Neural cell (in vitro differentiated cells): ENCODE data around the gene NATD1. TPM values are rescaled to one million over a fixed set of nuclear protein-coding genes. Genes with fewer than 3 reads are reported as not detected.

Experiments
- H2AFZ ChIP-seq: fragments of 200-600, 300-800 bp; sonication (generic), shearing (Covaris generic); 2 replicates; pipeline ENCODE4 v1.6.0; 2014; ENCODE audit warnings: low read depth, mild to moderate bottlenecking, antibody characterized with exemption, low read length, moderate library complexity
- H3F3A ChIP-seq: fragments of 200-600 bp; shearing (Covaris generic); 2 replicates; pipeline ENCODE4 v1.6.1; 2016; ENCODE audit warnings: mild to moderate bottlenecking, moderate library complexity, mixed read lengths, antibody characterized with exemption, low read length; ENCODE audit not compliant: insufficient read depth, poor library complexity, severe bottlenecking
- H3K27ac ChIP-seq: fragments of 200-600, 300-800 bp; sonication (generic), shearing (Covaris generic); 2 replicates; pipeline ENCODE4 v1.5.1; 2014; ENCODE audit warnings: mild to moderate bottlenecking, low read length, moderate library complexity
- H3K27me3 ChIP-seq: fragments of 300-800, 200-600 bp; sonication (generic), shearing (Covaris generic); 2 replicates; pipeline ENCODE4 v1.6.0; 2014; ENCODE audit warnings: mild to moderate bottlenecking, low read depth, low read length, moderate library complexity; ENCODE audit not compliant: insufficient read depth
- H3K36me3 ChIP-seq: fragments of 300-800, 200-600 bp; sonication (generic), shearing (Covaris generic); 2 replicates; pipeline ENCODE4 v1.5.1; 2014; ENCODE audit warnings: mild to moderate bottlenecking, antibody characterized with exemption, low read length, moderate library complexity; ENCODE audit not compliant: insufficient read depth
- H3K4me2 ChIP-seq: fragments of 300-800, 200-600 bp; sonication (generic), shearing (Covaris generic); 2 replicates; pipeline ENCODE4 v1.6.0; 2014; ENCODE audit warnings: mild to moderate bottlenecking, low read length
- H3K4me3 ChIP-seq: fragments of 300-800, 200-600 bp; sonication (generic), shearing (Covaris generic); 2 replicates; pipeline ENCODE4 v1.5.1; 2014; ENCODE audit warnings: mild to moderate bottlenecking, low read length, moderate library complexity
- H3K79me2 ChIP-seq: fragments of 200-600 bp; shearing (Covaris generic); replicated peaks from 2 replicates; pipeline ENCODE4 v1.6.0; 2014; ENCODE audit warnings: mild to moderate bottlenecking, low read length, moderate library complexity; ENCODE audit not compliant: insufficient read depth
- H3K9ac ChIP-seq: fragments of 300-800, 200-600 bp; sonication (generic), shearing (Covaris generic); 2 replicates; pipeline ENCODE4 v1.6.1; 2016; ENCODE audit warnings: mild to moderate bottlenecking, low read length, mixed read lengths
- H3K9me2 ChIP-seq: fragments of 200-600 bp; shearing (Covaris generic); 2 replicates; pipeline ENCODE4 v1.6.1; 2016; ENCODE audit warnings: mild to moderate bottlenecking, low read length, mixed read lengths; ENCODE audit not compliant: insufficient read depth
- H3K9me3 ChIP-seq: fragments of 200-600, 300-800 bp; sonication (generic), shearing (Covaris generic); 2 replicates; pipeline ENCODE4 v1.6.1; 2016; ENCODE audit warnings: mild to moderate bottlenecking, mixed run types, low read length, moderate library complexity, mixed read lengths
- H4K20me1 ChIP-seq: fragments of 200-600 bp; shearing (Covaris generic); 2 replicates; pipeline ENCODE4 v1.6.1; 2016; ENCODE audit warnings: mild to moderate bottlenecking, mixed run types; ENCODE audit not compliant: insufficient read depth
- EP300 ChIP-seq: fragments of 450-650 bp; conservative IDR thresholded peaks from 2 replicates; pipeline ENCODE4 v1.6.1; 2014; ENCODE audit warnings: antibody characterized with exemption, mild to moderate bottlenecking, moderate library complexity; ENCODE audit not compliant: poor library complexity, severe bottlenecking
- EZH2 ChIP-seq: fragments of 200-600, 300-800 bp; shearing (Covaris generic), sonication (generic); IDR thresholded peaks from 2 replicates; pipeline ENCODE4 v1.6.1; 2014; ENCODE audit warnings: antibody characterized with exemption, low read length, borderline replicate concordance, mild to moderate bottlenecking; ENCODE audit not compliant: insufficient read depth, poor library complexity, severe bottlenecking
- MXI1 ChIP-seq: fragments of 450-650 bp; conservative IDR thresholded peaks from 2 replicates; pipeline ENCODE4 v1.6.1; 2014; ENCODE audit warnings: antibody characterized with exemption, mild to moderate bottlenecking; ENCODE audit not compliant: poor library complexity, severe bottlenecking
- POLR2AphosphoS5 ChIP-seq: IDR thresholded peaks from 2 replicates; pipeline ENCODE4 v1.6.1; 2012
- RAD21 ChIP-seq: fragments of 450-650 bp; conservative IDR thresholded peaks from 2 replicates; pipeline ENCODE4 v1.6.1; 2014; ENCODE audit warnings: antibody characterized with exemption, mild to moderate bottlenecking, moderate library complexity
- SMC3 ChIP-seq: fragments of 450-650 bp; conservative IDR thresholded peaks from 2 replicates; pipeline ENCODE4 v1.6.1; 2014; ENCODE audit warnings: antibody characterized with exemption, mild to moderate bottlenecking, moderate library complexity; ENCODE audit not compliant: poor library complexity
- TAF1 ChIP-seq: IDR thresholded peaks from 2 replicates; pipeline ENCODE4 v1.6.1; 2012; ENCODE audit warnings: low read depth
- polyA plus RNA-seq: library from polyadenylated mRNA; depleted of rRNA; stranded (reverse); fragments of >200 nt; gene quantifications from 2 replicates; pipeline ENCODE4 v1.2.3, GENCODE V29; 2014
- TF ChIP-seq, protein P1 (sequence below): IDR thresholded peaks from 2 replicates; pipeline ENCODE4 v1.6.1; 2012; ENCODE audit warnings: borderline replicate concordance
- TF ChIP-seq, protein P2 (sequence below): fragments of 450-650 bp; IDR thresholded peaks from 2 replicates; pipeline ENCODE4 v1.5.1; 2014; ENCODE audit warnings: antibody characterized with exemption, mild to moderate bottlenecking, moderate library complexity; ENCODE audit not compliant: poor library complexity, severe bottlenecking

Gene NATD1
- polyA plus RNA-seq, 1 donor from 2014 or later: 2.8 TPM

DNA sequence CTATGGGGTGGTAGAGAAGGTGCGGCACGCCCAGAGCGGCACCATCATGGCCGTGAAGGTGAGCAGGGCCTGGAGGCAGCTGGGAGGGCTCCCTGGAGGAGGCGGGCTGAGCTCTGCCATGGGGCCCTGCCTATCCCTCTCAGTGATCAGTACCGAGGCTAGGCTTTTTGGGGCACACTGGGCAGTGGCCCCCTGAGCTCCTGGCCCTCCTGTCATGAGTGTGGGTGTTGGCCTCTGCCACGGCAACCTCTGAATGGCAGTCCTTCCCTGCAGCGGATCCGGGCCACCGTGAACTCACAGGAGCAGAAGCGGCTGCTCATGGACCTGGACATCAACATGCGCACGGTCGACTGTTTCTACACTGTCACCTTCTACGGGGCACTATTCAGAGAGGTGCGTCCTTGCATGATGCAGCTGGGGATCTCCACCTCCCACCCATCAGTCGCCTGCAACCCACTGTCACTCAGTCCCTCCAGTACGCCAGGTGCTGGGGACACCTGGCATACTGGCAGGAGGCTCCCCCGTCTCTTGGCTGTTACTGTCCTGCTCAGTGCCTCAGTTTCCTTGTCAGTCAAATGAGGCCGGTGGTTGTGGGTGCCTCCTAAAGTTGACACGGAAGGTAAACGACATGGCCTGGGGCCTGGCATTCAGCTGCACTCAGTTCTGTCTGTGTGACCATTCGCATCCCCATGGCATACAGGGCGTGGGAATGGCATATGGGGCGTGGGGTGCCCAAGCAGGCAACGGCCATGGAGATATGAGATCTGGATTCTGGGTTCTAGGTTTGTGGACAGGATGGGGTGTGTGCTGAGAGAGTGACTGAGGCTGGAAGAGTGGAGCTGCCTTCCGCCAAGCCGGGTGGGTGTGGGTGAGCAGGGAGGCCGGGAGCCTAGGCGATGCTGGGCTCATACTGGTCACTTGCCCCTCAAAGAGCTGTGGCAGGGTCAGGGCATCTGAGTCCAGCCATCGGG lies 47.7 kb upstream of the NATD1 start:
- Histone ChIP-seq H3K9ac (no peak overlapping the region), H2AFZ (no peak overlapping the region), H3K27ac (no peak overlapping the region), H4K20me1 (no peaks in the 10 kb centered on the region), H3K9me2 (no peaks in the 10 kb centered on the region), H3K27me3 (no peaks in the 10 kb centered on the region), H3K36me3 (no peaks in the 10 kb centered on the region), H3K79me2 (no peaks in the 10 kb centered on the region), H3F3A (no peaks in the 10 kb centered on the region), H3K9me3 (no peaks in the 10 kb centered on the region), H3K4me2 (no peak overlapping the region), H3K4me3 (no peak overlapping the region)
- TF ChIP-seq MXI1 (no peak), TAF1 (no peak), POLR2AphosphoS5 (no peak), RAD21 (no peak), SMC3 (no peak), EZH2 (no peak), EP300 (no peak)
- TF ChIP-seq, protein P1, sequence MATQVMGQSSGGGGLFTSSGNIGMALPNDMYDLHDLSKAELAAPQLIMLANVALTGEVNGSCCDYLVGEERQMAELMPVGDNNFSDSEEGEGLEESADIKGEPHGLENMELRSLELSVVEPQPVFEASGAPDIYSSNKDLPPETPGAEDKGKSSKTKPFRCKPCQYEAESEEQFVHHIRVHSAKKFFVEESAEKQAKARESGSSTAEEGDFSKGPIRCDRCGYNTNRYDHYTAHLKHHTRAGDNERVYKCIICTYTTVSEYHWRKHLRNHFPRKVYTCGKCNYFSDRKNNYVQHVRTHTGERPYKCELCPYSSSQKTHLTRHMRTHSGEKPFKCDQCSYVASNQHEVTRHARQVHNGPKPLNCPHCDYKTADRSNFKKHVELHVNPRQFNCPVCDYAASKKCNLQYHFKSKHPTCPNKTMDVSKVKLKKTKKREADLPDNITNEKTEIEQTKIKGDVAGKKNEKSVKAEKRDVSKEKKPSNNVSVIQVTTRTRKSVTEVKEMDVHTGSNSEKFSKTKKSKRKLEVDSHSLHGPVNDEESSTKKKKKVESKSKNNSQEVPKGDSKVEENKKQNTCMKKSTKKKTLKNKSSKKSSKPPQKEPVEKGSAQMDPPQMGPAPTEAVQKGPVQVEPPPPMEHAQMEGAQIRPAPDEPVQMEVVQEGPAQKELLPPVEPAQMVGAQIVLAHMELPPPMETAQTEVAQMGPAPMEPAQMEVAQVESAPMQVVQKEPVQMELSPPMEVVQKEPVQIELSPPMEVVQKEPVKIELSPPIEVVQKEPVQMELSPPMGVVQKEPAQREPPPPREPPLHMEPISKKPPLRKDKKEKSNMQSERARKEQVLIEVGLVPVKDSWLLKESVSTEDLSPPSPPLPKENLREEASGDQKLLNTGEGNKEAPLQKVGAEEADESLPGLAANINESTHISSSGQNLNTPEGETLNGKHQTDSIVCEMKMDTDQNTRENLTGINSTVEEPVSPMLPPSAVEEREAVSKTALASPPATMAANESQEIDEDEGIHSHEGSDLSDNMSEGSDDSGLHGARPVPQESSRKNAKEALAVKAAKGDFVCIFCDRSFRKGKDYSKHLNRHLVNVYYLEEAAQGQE: no peak
- TF ChIP-seq, protein P2, sequence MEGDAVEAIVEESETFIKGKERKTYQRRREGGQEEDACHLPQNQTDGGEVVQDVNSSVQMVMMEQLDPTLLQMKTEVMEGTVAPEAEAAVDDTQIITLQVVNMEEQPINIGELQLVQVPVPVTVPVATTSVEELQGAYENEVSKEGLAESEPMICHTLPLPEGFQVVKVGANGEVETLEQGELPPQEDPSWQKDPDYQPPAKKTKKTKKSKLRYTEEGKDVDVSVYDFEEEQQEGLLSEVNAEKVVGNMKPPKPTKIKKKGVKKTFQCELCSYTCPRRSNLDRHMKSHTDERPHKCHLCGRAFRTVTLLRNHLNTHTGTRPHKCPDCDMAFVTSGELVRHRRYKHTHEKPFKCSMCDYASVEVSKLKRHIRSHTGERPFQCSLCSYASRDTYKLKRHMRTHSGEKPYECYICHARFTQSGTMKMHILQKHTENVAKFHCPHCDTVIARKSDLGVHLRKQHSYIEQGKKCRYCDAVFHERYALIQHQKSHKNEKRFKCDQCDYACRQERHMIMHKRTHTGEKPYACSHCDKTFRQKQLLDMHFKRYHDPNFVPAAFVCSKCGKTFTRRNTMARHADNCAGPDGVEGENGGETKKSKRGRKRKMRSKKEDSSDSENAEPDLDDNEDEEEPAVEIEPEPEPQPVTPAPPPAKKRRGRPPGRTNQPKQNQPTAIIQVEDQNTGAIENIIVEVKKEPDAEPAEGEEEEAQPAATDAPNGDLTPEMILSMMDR: no peak

DNA sequence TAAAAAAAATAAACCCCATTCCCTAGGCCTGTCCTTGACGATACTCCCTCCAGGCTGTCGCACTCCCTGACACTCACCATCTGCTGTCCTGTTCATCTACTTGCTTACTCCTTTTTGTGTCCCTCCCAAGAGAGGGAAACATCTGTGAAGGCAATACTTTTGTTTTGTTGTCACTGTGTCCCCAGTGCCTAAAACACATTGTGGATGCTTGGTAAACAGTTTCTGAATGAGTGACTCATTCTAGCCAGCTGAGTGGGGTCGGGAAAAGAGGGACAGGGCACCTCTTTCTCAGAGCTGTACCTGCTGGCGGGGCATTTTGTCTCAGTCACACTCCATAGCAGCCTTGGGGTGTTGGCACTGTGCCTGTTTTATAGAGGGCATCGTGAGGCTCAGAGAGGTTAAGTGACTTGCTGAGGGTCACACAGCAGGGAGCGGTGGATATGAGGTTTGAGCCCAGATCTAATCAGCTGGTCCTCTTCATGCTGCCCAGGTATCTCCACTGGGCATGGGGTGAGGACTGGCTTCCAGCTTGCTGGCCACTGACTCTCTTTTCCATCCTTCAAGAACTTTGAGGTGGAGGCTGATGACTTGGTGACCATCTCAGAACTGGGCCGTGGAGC lies 46.9 kb upstream of the NATD1 start:
- Histone ChIP-seq H3K4me3 (no peak overlapping the region), H4K20me1 (no peaks in the 10 kb centered on the region), H3K4me2 (no peak overlapping the region), H3K9me2 (no peaks in the 10 kb centered on the region), H3F3A (no peaks in the 10 kb centered on the region), H3K27ac (no peak overlapping the region), H3K9me3 (no peaks in the 10 kb centered on the region), H3K79me2 (no peaks in the 10 kb centered on the region), H2AFZ (no peak overlapping the region), H3K9ac (no peak overlapping the region), H3K36me3 (no peaks in the 10 kb centered on the region), H3K27me3 (no peaks in the 10 kb centered on the region)
- TF ChIP-seq POLR2AphosphoS5 (no peak), MXI1 (no peak), SMC3 (no peak), EP300 (no peak), TAF1 (no peak), EZH2 (no peak), RAD21 (no peak)
- TF ChIP-seq, protein P1: no peak
- TF ChIP-seq, protein P2: no peak
